Measurements from ENCODE around the gene MAP3K12.

The MAP3K12 gene

DNA sequence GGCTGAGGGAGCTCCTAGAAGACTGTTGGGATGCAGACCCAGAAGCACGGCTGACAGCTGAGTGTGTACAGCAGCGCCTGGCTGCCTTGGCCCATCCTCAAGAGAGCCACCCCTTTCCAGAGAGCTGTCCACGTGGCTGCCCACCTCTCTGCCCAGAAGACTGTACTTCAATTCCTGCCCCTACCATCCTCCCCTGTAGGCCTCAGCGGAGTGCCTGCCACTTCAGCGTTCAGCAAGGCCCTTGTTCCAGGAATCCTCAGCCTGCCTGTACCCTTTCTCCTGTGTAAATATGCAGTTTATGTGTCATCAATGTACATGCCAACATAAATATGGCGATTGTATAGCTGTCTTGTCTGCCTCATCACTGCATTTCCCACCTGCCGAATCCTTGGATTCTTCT lies 68.1 kb downstream of the MAP3K12 start:
- Histone ChIP-seq H3K36me3 (ENCODE audit: insufficient read depth, low read length) (no peaks in the 10 kb centered on the region; the same call in 1 of the 2 replicates), H2AFZ (ENCODE audit: low read length) (no peak overlapping the region), H3K9me2 (ENCODE audit: low read depth, low read length) (no peaks in the 10 kb centered on the region), H3K27me3 (ENCODE audit: insufficient read depth, low read length) (no peaks in the 10 kb centered on the region), H3K27ac (ENCODE audit: low read depth, low read length, poor library complexity, severe bottlenecking) (no peak overlapping the region), H3F3A (ENCODE audit: insufficient read depth, low read length) (no peaks in the 10 kb centered on the region), H3K4me3 (ENCODE audit: low read depth, low read length, poor library complexity, severe bottlenecking) (no peak overlapping the region), H3K4me1 (ENCODE audit: insufficient read depth, low read length, severe bottlenecking) (no peaks in the 10 kb centered on the region), H3K9me3 (ENCODE audit: low read length) (no peaks in the 10 kb centered on the region), H3K9ac (ENCODE audit: low read length) (no peak overlapping the region), H4K20me1 (ENCODE audit: insufficient read depth, low read length) (no peaks in the 10 kb centered on the region), H3K4me2 (ENCODE audit: low read length) (no peak overlapping the region), H3K79me2 (ENCODE audit: insufficient read depth, low read length) (no peaks in the 10 kb centered on the region)
- no peak for TF ChIP-seq EZH2 (IDR thresholded peaks at IDR 0.05; ENCODE audit: borderline replicate concordance, low read length)
- no peak for TF ChIP-seq CTCF (IDR thresholded peaks at IDR 0.05; ENCODE audit: low read length)

- no peak overlapping the region for H3K27ac ChIP-seq (ENCODE audit: low read depth, low read length, poor library complexity, severe bottlenecking)
- H3K9me3 ChIP-seq (ENCODE audit: low read length): no peaks in the 10 kb centered on the region
- no peaks in the 10 kb centered on the region for H3F3A ChIP-seq (ENCODE audit: insufficient read depth, low read length)
- no peaks in the 10 kb centered on the region for H3K27me3 ChIP-seq (ENCODE audit: insufficient read depth, low read length)
- no peaks in the 10 kb centered on the region; the same call in 1 of the 2 replicates for H3K36me3 ChIP-seq (ENCODE audit: insufficient read depth, low read length)
- H3K4me3 ChIP-seq (ENCODE audit: low read depth, low read length, poor library complexity, severe bottlenecking): no peak overlapping the region
- no peak overlapping the region for H2AFZ ChIP-seq (ENCODE audit: low read length)
- TF ChIP-seq EZH2 (IDR thresholded peaks at IDR 0.05; ENCODE audit: borderline replicate concordance, low read length) (no peak), CTCF (IDR thresholded peaks at IDR 0.05; ENCODE audit: low read length) (no peak)
- no peaks in the 10 kb centered on the region for H4K20me1 ChIP-seq (ENCODE audit: insufficient read depth, low read length)
- no peak overlapping the region for H3K4me2 ChIP-seq (ENCODE audit: low read length)
- H3K79me2 ChIP-seq (ENCODE audit: insufficient read depth, low read length): no peaks in the 10 kb centered on the region
- H3K9me2 ChIP-seq (ENCODE audit: low read depth, low read length): no peaks in the 10 kb centered on the region
- H3K9ac ChIP-seq (ENCODE audit: low read length): no peak overlapping the region
- H3K4me1 ChIP-seq (ENCODE audit: insufficient read depth, low read length, severe bottlenecking): no peaks in the 10 kb centered on the region
Measured at GRCh38 chr12:53430116-53430515, 69.1 kb downstream of the MAP3K12 start.
